HL-60 (cell line): ENCODE data around the gene SLC25A11.

Experiments
- CTCF ChIP-seq: IDR thresholded peaks from one replicate; pipeline ENCODE4 v1.5.1; 2011; ENCODE audit warnings: low read length, control low read depth, inconsistent platforms; ENCODE audit not compliant: insufficient read depth
- POLR2AphosphoS5 ChIP-seq: IDR thresholded peaks from 2 replicates; pipeline ENCODE4 v1.6.1; 2012; ENCODE audit warnings: low read depth

- no peak for TF ChIP-seq CTCF
- no peak for TF ChIP-seq POLR2AphosphoS5
Observed at GRCh38 chr17:4896332-4897197, 43.3 kb downstream of the SLC25A11 start.
